WTC11 (cell line): ENCODE results near the gene BBS5. TPM values are rescaled to one million over a fixed set of nuclear protein-coding genes. Genes with fewer than 3 reads are reported as not detected.

Experiments
- ATAC-seq: fragments of 200-7000 bp; cut with Tn5 transposase; 2 replicates; pipeline ENCODE4 v1.10.0; 2021; ENCODE audit warnings: mild to moderate bottlenecking, moderate library complexity
- CTCF ChIA-PET: fragments of 300-600 bp; sonication (Branson Sonifier 250); formaldehyde crosslinking; loops from one replicate; lab custom pipeline; 2021; ENCODE audit warnings: antibody characterized with exemption; lab: Charles Lee
- POLR2A ChIA-PET: fragments of 350-600 bp; sonication (Branson Sonifier 250); formaldehyde crosslinking; loops from one replicate; lab custom pipeline; 2021; ENCODE audit warnings: antibody characterized with exemption; lab: Charles Lee
- DNase-seq: peaks from one replicate; pipeline ENCODE4 v3.0.0; 2021; ENCODE audit warnings: low spot score
- H3K27ac Mint-ChIP-seq: 2 replicates; pipeline ENCODE4 v1.8.0; 2021; ENCODE audit warnings: mixed read lengths
- H3K27me3 Mint-ChIP-seq: 2 replicates; pipeline ENCODE4 v1.8.0; 2021; ENCODE audit warnings: low read depth, mild to moderate bottlenecking, moderate library complexity, mixed read lengths
- H3K36me3 Mint-ChIP-seq: 2 replicates; pipeline ENCODE4 v1.8.0; 2021; ENCODE audit warnings: mixed read lengths
- H3K4me1 Mint-ChIP-seq: 2 replicates; pipeline ENCODE4 v1.8.0; 2022; ENCODE audit warnings: mixed read lengths
- H3K4me3 Mint-ChIP-seq: 2 replicates; pipeline ENCODE4 v1.8.0; 2021; ENCODE audit warnings: mild to moderate bottlenecking, moderate library complexity, mixed read lengths
- H3K9me3 Mint-ChIP-seq: 2 replicates; pipeline ENCODE4 v1.8.0; 2021; ENCODE audit warnings: mixed read lengths
- ESRRA ChIP-seq: sonication (generic); formaldehyde crosslinking; IDR thresholded peaks from 2 replicates; pipeline ENCODE4 v1.8.1; 2022; ENCODE audit warnings: mild to moderate bottlenecking, missing genetic modification reagents, borderline replicate concordance
- GRHL2 ChIP-seq: fragments of 250-450 bp; sonication (Bioruptor Pico); IDR thresholded peaks from 2 replicates; pipeline ENCODE4 v1.8.0; 2022; ENCODE audit warnings: mild to moderate bottlenecking, moderate library complexity; ENCODE audit not compliant: insufficient replicate concordance, severe bottlenecking
- GTF2I ChIP-seq: fragments of 250-450 bp; sonication (Bioruptor Pico); conservative IDR thresholded peaks from 2 replicates; pipeline ENCODE4 v1.4.0; 2021; ENCODE audit warnings: mild to moderate bottlenecking
- HMGA2 ChIP-seq: fragments of 250-450 bp; sonication (Bioruptor Pico); IDR thresholded peaks from 2 replicates; pipeline ENCODE4 v1.4.0; 2021; ENCODE audit warnings: mild to moderate bottlenecking, moderate library complexity
- KAT7 ChIP-seq: sonication (generic); formaldehyde crosslinking; IDR thresholded peaks from 2 replicates; pipeline ENCODE4 v1.8.1; 2023; ENCODE audit warnings: missing genetic modification reagents, mild to moderate bottlenecking, borderline replicate concordance
- MYBL2 ChIP-seq: sonication (generic); formaldehyde crosslinking; IDR thresholded peaks from 2 replicates; pipeline ENCODE4 v1.8.1; 2023; ENCODE audit warnings: mild to moderate bottlenecking, moderate library complexity, missing genetic modification reagents
- NFATC4 ChIP-seq: fragments of 250-450 bp; sonication (Bioruptor Pico); IDR thresholded peaks from 2 replicates; pipeline ENCODE4 v1.9.0; 2021; ENCODE audit warnings: mild to moderate bottlenecking
- OVOL2 ChIP-seq: fragments of 250-450 bp; sonication (Bioruptor Pico); IDR thresholded peaks from 2 replicates; pipeline ENCODE4 v1.9.0; 2021; ENCODE audit warnings: mild to moderate bottlenecking, borderline replicate concordance
- PRRX2 ChIP-seq: fragments of 250-450 bp; sonication (Bioruptor Pico); IDR thresholded peaks from 2 replicates; pipeline ENCODE4 v1.8.0; 2021; ENCODE audit warnings: mild to moderate bottlenecking
- SMAD3 ChIP-seq: sonication (generic); formaldehyde crosslinking; IDR thresholded peaks from 2 replicates; pipeline ENCODE4 v1.8.0; 2022; ENCODE audit warnings: missing genetic modification reagents, mild to moderate bottlenecking, borderline replicate concordance
- SMAD4 ChIP-seq: sonication (generic); formaldehyde crosslinking; IDR thresholded peaks from 2 replicates; pipeline ENCODE4 v1.8.0; 2022; ENCODE audit warnings: mild to moderate bottlenecking, missing genetic modification reagents
- SOX15 ChIP-seq: fragments of 250-450 bp; sonication (Bioruptor Pico); IDR thresholded peaks from 2 replicates; pipeline ENCODE4 v1.9.0; 2021; ENCODE audit warnings: mild to moderate bottlenecking
- ZNF121 ChIP-seq: sonication (generic); formaldehyde crosslinking; IDR thresholded peaks from 2 replicates; pipeline ENCODE4 v1.8.0; 2023; ENCODE audit warnings: missing genetic modification reagents
- ZNF232 ChIP-seq: sonication (generic); formaldehyde crosslinking; IDR thresholded peaks from 2 replicates; pipeline ENCODE4 v1.8.0; 2022; ENCODE audit warnings: mild to moderate bottlenecking, missing genetic modification reagents
- ZNF317 ChIP-seq: sonication (generic); formaldehyde crosslinking; IDR thresholded peaks from 2 replicates; pipeline ENCODE4 v1.8.1; 2023; ENCODE audit warnings: low read depth, mild to moderate bottlenecking, moderate library complexity, missing genetic modification reagents, borderline replicate concordance
- ZNF671 ChIP-seq: fragments of 250-450 bp; sonication (Bioruptor Pico); IDR thresholded peaks from 2 replicates; pipeline ENCODE4 v1.8.0; 2021; ENCODE audit warnings: mild to moderate bottlenecking
- total RNA-seq: library from RNA; stranded (reverse); gene quantifications from 3 replicates; pipeline ENCODE4 v1.2.3, GENCODE V29; 2021
- TF ChIP-seq, protein P1 (sequence below): sonication (generic); formaldehyde crosslinking; IDR thresholded peaks from 2 replicates; pipeline ENCODE4 v1.8.1; 2022; ENCODE audit warnings: low read depth, missing genetic modification reagents, borderline replicate concordance
- TF ChIP-seq, protein P2 (sequence below): sonication (generic); formaldehyde crosslinking; conservative IDR thresholded peaks from 2 replicates; pipeline ENCODE4 v1.8.1; 2022; ENCODE audit warnings: mild to moderate bottlenecking, missing genetic modification reagents
- TF ChIP-seq, protein P3 (sequence below): sonication (generic); formaldehyde crosslinking; IDR thresholded peaks from 2 replicates; pipeline ENCODE4 v1.8.1; 2022; ENCODE audit warnings: mild to moderate bottlenecking, missing genetic modification reagents, moderate library complexity, borderline replicate concordance
- TF ChIP-seq, protein P4 (sequence below): sonication (generic); formaldehyde crosslinking; IDR thresholded peaks from 2 replicates; pipeline ENCODE4 v1.8.1; 2022; ENCODE audit warnings: missing genetic modification reagents, borderline replicate concordance
- TF ChIP-seq, protein P5 (sequence below): fragments of 250-450 bp; sonication (Bioruptor Pico); IDR thresholded peaks from 2 replicates; pipeline ENCODE4 v1.9.0; 2021; ENCODE audit warnings: moderate library complexity, mild to moderate bottlenecking, inconsistent platforms, borderline replicate concordance
- TF ChIP-seq, protein P6 (sequence below): sonication (generic); formaldehyde crosslinking; IDR thresholded peaks from 2 replicates; pipeline ENCODE4 v1.8.1; 2023; ENCODE audit warnings: mild to moderate bottlenecking, missing genetic modification reagents, borderline replicate concordance

Gene BBS5
- total RNA-seq, 1 experiment from 2014 or later, result 0.90 TPM

DNA sequence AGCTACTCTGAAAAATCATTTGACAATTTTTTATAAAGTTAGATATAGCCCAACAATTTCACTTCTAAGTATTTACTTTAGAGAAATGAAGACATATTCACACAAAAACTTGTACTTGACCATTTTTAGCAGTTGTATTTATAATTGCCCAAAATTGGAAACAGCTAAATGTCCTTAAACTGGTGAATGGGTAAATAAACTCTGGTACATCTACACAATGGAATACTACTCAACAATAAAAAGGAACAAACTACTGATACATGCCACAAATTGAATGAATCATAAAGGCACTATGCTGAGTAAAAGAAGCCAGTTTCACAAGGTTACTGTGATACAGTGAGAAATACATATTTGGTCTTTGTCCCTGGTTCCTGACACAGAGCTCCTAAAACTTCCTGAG is 32.8 kb upstream of the BBS5 start (continued):
- no peak for TF ChIP-seq SMAD3 (CRISPR knock-in tag)
- TF ChIP-seq, protein P1, sequence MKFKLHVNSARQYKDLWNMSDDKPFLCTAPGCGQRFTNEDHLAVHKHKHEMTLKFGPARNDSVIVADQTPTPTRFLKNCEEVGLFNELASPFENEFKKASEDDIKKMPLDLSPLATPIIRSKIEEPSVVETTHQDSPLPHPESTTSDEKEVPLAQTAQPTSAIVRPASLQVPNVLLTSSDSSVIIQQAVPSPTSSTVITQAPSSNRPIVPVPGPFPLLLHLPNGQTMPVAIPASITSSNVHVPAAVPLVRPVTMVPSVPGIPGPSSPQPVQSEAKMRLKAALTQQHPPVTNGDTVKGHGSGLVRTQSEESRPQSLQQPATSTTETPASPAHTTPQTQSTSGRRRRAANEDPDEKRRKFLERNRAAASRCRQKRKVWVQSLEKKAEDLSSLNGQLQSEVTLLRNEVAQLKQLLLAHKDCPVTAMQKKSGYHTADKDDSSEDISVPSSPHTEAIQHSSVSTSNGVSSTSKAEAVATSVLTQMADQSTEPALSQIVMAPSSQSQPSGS, result no peak
- TF ChIP-seq ZNF317 (CRISPR knock-in tag), result no peak
- TF ChIP-seq, protein P2, sequence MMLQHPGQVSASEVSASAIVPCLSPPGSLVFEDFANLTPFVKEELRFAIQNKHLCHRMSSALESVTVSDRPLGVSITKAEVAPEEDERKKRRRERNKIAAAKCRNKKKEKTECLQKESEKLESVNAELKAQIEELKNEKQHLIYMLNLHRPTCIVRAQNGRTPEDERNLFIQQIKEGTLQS, result no peak
- TF ChIP-seq ESRRA (CRISPR knock-in tag), result no peak

DNA sequence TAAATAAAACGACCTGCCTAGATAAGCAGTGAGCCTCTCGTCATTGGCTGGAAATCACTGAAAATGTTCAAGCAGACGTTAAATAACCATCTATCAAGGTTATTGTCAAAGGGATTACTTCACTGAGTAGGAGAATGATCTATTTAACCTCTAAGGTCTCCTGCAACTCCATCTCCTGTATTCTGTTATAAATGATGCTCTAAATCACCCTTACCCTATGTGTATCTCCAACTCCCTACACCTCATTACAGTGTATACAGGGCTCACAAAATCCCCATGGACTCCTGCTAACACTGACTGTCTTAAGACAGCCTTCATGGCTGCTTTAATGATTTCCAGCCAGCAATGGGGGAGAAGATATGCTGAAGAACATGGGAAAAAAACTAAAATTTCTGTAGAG is 31.0 kb upstream of the BBS5 start:
- no peak for DNase-seq
- H3K36me3 Mint-ChIP-seq, result peaks cover 5% of the 10 kb centered on the region; the same call in 1 of the 2 replicates
- H3K4me1 Mint-ChIP-seq, result no peaks in the 10 kb centered on the region
- TF ChIP-seq OVOL2 (CRISPR knock-in tag), result no peak
- no peak for TF ChIP-seq MYBL2 (CRISPR knock-in tag)
- TF ChIP-seq HMGA2 (CRISPR knock-in tag), result no peak
- TF ChIP-seq ZNF121, result no peak
- TF ChIP-seq, all 79 proteins: peak for 0
- H3K9me3 Mint-ChIP-seq, result peaks cover 8% of the 10 kb centered on the region
- ChIA-PET CTCF (no interaction called here), POLR2A (no interaction called here)
- no peak for ATAC-seq
- no peak overlapping the region for H3K4me3 Mint-ChIP-seq
- H3K27me3 Mint-ChIP-seq, result no peaks in the 10 kb centered on the region
- no peak overlapping the region for H3K27ac Mint-ChIP-seq

DNA sequence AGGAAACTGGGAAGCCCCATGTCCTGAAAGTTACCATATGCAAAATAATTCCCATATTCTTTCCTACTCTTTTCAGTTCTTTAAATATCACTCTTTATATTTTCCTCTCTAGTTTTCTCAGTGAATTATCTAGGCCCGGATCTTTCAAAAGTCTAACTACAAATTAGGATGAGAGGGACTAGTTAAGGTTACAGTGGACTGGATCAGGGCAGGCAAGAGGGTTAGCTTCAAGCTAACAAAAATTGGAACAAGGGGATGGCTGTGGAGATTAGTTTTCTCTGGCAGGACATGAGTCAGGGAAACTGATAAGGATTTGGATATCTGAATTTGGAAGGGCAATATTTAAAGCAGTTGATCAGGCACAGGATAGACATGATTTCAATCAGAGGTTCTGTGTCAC is 30.4 kb upstream of the BBS5 start:
- ChIA-PET POLR2A (no interaction called here), CTCF (no interaction called here)
- H3K4me3 Mint-ChIP-seq, result no peak overlapping the region
- peaks cover 14% of the 10 kb centered on the region for H3K9me3 Mint-ChIP-seq
- no peaks in the 10 kb centered on the region for H3K27me3 Mint-ChIP-seq
- no peak overlapping the region for H3K27ac Mint-ChIP-seq
- H3K36me3 Mint-ChIP-seq, result peaks cover 11% of the 10 kb centered on the region
- no peak for ATAC-seq
- TF ChIP-seq ZNF317 (CRISPR knock-in tag) (no peak), GRHL2 (no peak), KAT7 (CRISPR knock-in tag) (no peak)
- TF ChIP-seq, protein P3, sequence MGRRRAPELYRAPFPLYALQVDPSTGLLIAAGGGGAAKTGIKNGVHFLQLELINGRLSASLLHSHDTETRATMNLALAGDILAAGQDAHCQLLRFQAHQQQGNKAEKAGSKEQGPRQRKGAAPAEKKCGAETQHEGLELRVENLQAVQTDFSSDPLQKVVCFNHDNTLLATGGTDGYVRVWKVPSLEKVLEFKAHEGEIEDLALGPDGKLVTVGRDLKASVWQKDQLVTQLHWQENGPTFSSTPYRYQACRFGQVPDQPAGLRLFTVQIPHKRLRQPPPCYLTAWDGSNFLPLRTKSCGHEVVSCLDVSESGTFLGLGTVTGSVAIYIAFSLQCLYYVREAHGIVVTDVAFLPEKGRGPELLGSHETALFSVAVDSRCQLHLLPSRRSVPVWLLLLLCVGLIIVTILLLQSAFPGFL (CRISPR knock-in tag), result no peak
- DNase-seq, result no peak
- no peaks in the 10 kb centered on the region for H3K4me1 Mint-ChIP-seq

DNA sequence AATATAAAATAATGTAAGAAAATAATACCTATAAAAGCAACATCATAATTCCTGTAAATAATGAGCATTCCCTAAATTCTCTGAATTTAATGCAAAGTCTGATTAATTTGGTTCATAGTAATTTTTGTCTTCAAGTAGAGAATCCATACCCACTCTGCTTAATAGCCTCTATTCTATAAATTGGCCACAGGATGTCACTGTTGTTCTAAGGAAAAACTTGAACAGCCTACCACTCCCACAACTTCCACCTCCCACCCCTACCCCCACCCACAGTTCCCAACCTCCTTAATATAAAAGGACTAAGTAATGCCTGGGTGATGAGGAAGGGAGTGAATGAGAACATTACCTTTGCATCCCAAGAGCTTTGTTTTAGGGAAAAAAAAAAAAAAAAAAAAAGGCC is 27.2 kb upstream of the BBS5 start:
- Mint-ChIP-seq H3K36me3 (peaks cover 12% of the 10 kb centered on the region), H3K4me3 (no peak overlapping the region), H3K27ac (no peak overlapping the region), H3K9me3 (peaks cover 16% of the 10 kb centered on the region), H3K27me3 (peaks cover 3% of the 10 kb centered on the region; the same call in 1 of the 2 replicates), H3K4me1 (no peaks in the 10 kb centered on the region)
- no peak for DNase-seq
- ChIA-PET POLR2A (interaction anchor here (0.6 kb wide), 1 partner anchor 151 kb away, joined by 3 read pairs; no protein-coding TSS in a partner anchor), CTCF (interaction anchor here (0.6 to 1.7 kb wide), 25 partner anchors 11 to 710 kb away, joined by 3 to 9 read pairs (median 4); no protein-coding TSS in a partner anchor)
- ATAC-seq, result peak; percentile 81
- TF ChIP-seq SMAD4 (CRISPR knock-in tag) (no peak), PRRX2 (CRISPR knock-in tag) (no peak), ZNF671 (CRISPR knock-in tag) (no peak), NFATC4 (no peak), SOX15 (CRISPR knock-in tag) (no peak), KAT7 (CRISPR knock-in tag) (no peak), GTF2I (no peak), ZNF232 (no peak), ZNF121 (no peak), HMGA2 (CRISPR knock-in tag) (no peak; the same call in 1 of the 2 replicates)
- TF ChIP-seq, protein P4, sequence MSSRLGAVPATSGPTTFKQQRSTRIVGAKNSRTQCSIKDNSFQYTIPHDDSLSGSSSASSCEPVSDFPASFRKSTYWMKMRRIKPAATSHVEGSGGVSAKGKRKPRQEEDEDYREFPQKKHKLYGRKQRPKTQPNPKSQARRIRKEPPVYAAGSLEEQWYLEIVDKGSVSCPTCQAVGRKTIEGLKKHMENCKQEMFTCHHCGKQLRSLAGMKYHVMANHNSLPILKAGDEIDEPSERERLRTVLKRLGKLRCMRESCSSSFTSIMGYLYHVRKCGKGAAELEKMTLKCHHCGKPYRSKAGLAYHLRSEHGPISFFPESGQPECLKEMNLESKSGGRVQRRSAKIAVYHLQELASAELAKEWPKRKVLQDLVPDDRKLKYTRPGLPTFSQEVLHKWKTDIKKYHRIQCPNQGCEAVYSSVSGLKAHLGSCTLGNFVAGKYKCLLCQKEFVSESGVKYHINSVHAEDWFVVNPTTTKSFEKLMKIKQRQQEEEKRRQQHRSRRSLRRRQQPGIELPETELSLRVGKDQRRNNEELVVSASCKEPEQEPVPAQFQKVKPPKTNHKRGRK (CRISPR knock-in tag), result no peak
- TF ChIP-seq, protein P5, sequence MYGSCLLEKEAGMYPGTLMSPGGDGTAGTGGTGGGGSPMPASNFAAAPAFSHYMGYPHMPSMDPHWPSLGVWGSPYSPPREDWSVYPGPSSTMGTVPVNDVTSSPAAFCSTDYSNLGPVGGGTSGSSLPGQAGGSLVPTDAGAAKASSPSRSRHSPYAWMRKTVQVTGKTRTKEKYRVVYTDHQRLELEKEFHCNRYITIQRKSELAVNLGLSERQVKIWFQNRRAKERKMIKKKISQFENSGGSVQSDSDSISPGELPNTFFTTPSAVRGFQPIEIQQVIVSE, result no peak
- TF ChIP-seq, protein P6, sequence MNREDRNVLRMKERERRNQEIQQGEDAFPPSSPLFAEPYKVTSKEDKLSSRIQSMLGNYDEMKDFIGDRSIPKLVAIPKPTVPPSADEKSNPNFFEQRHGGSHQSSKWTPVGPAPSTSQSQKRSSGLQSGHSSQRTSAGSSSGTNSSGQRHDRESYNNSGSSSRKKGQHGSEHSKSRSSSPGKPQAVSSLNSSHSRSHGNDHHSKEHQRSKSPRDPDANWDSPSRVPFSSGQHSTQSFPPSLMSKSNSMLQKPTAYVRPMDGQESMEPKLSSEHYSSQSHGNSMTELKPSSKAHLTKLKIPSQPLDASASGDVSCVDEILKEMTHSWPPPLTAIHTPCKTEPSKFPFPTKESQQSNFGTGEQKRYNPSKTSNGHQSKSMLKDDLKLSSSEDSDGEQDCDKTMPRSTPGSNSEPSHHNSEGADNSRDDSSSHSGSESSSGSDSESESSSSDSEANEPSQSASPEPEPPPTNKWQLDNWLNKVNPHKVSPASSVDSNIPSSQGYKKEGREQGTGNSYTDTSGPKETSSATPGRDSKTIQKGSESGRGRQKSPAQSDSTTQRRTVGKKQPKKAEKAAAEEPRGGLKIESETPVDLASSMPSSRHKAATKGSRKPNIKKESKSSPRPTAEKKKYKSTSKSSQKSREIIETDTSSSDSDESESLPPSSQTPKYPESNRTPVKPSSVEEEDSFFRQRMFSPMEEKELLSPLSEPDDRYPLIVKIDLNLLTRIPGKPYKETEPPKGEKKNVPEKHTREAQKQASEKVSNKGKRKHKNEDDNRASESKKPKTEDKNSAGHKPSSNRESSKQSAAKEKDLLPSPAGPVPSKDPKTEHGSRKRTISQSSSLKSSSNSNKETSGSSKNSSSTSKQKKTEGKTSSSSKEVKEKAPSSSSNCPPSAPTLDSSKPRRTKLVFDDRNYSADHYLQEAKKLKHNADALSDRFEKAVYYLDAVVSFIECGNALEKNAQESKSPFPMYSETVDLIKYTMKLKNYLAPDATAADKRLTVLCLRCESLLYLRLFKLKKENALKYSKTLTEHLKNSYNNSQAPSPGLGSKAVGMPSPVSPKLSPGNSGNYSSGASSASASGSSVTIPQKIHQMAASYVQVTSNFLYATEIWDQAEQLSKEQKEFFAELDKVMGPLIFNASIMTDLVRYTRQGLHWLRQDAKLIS, result no peak
